ENCODE results near the gene SHROOM3.
A peak's percentile ranks its signal among the peaks of the same experiment; 100 is the strongest.

Gene SHROOM3

GRCh38 chr4:76762137-76763130 lies 327.4 kb downstream of the SHROOM3 start:
- Histone ChIP-seq H3K9me3 (ENCODE audit: control insufficient read depth, insufficient read depth, low read length) (no peaks in the 10 kb centered on the region), H3K36me3 (ENCODE audit: insufficient read depth, low read length) (peaks cover 16% of the 10 kb centered on the region), H3K9ac (ENCODE audit: low read depth, low read length) (no peak overlapping the region), H3K4me1 (ENCODE audit: insufficient read depth, low read length) (peaks cover 16% of the 10 kb centered on the region)

- Histone ChIP-seq H3K9ac (ENCODE audit: low read depth, low read length) (no peak overlapping the region), H3K4me1 (ENCODE audit: insufficient read depth, low read length) (peaks cover 9% of the 10 kb centered on the region), H3K9me3 (ENCODE audit: control insufficient read depth, insufficient read depth, low read length) (no peaks in the 10 kb centered on the region), H3K36me3 (ENCODE audit: insufficient read depth, low read length) (peaks cover 16% of the 10 kb centered on the region)
These were observed 329.2 kb downstream of the SHROOM3 start for GRCh38 chr4:76764251-76764650.

- H3K36me3 ChIP-seq (ENCODE audit: insufficient read depth, low read length), result peaks cover 11% of the 10 kb centered on the region; the same call in 1 of the 2 replicates
- peaks cover 12% of the 10 kb centered on the region for H3K4me1 ChIP-seq (ENCODE audit: insufficient read depth, low read length)
- H3K9ac ChIP-seq (ENCODE audit: low read depth, low read length), result no peak overlapping the region
- no peaks in the 10 kb centered on the region for H3K9me3 ChIP-seq (ENCODE audit: control insufficient read depth, insufficient read depth, low read length)
These were observed 330.6 kb downstream of the SHROOM3 start for GRCh38 chr4:76765473-76766183.

GRCh38 chr4:76767983-76768382 lies 333.0 kb downstream of the SHROOM3 start:
- Histone ChIP-seq H3K9ac (ENCODE audit: low read depth, low read length) (no peak overlapping the region), H3K9me3 (ENCODE audit: control insufficient read depth, insufficient read depth, low read length) (no peaks in the 10 kb centered on the region), H3K4me1 (ENCODE audit: insufficient read depth, low read length) (peaks cover 16% of the 10 kb centered on the region), H3K36me3 (ENCODE audit: insufficient read depth, low read length) (peaks cover 14% of the 10 kb centered on the region; the same call in 1 of the 2 replicates)

GRCh38 chr4:76772498-76773106 lies 337.6 kb downstream of the SHROOM3 start:
- H3K4me1 ChIP-seq (ENCODE audit: insufficient read depth, low read length), result peaks cover 7% of the 10 kb centered on the region; the same call in 1 of the 2 replicates
- peaks cover 10% of the 10 kb centered on the region; the same call in 1 of the 2 replicates for H3K36me3 ChIP-seq (ENCODE audit: insufficient read depth, low read length)
- H3K9ac ChIP-seq (ENCODE audit: low read depth, low read length), result no peak overlapping the region
- no peaks in the 10 kb centered on the region for H3K9me3 ChIP-seq (ENCODE audit: control insufficient read depth, insufficient read depth, low read length)

- H3K36me3 ChIP-seq (ENCODE audit: insufficient read depth, low read length), result peaks cover 10% of the 10 kb centered on the region
- H3K9me3 ChIP-seq (ENCODE audit: control insufficient read depth, insufficient read depth, low read length), result no peaks in the 10 kb centered on the region
- H3K4me1 ChIP-seq (ENCODE audit: insufficient read depth, low read length), result peaks cover 7% of the 10 kb centered on the region; the same call in 1 of the 2 replicates
- no peak overlapping the region for H3K9ac ChIP-seq (ENCODE audit: low read depth, low read length)
These were observed 338.7 kb downstream of the SHROOM3 start for GRCh38 chr4:76773766-76774165.

GRCh38 chr4:76779740-76780459 lies 344.9 kb downstream of the SHROOM3 start:
- H3K4me1 ChIP-seq (ENCODE audit: insufficient read depth, low read length), result peaks cover 23% of the 10 kb centered on the region
- H3K9ac ChIP-seq (ENCODE audit: low read depth, low read length), result no peak overlapping the region
- peaks cover 16% of the 10 kb centered on the region for H3K36me3 ChIP-seq (ENCODE audit: insufficient read depth, low read length)
- no peaks in the 10 kb centered on the region for H3K9me3 ChIP-seq (ENCODE audit: control insufficient read depth, insufficient read depth, low read length)

GRCh38 chr4:76780781-76781697 lies 346.0 kb downstream of the SHROOM3 start:
- Histone ChIP-seq H3K9me3 (ENCODE audit: control insufficient read depth, insufficient read depth, low read length) (no peaks in the 10 kb centered on the region), H3K36me3 (ENCODE audit: insufficient read depth, low read length) (peaks cover 16% of the 10 kb centered on the region), H3K9ac (ENCODE audit: low read depth, low read length) (no peak overlapping the region), H3K4me1 (ENCODE audit: insufficient read depth, low read length) (peaks cover 23% of the 10 kb centered on the region)

- peak overlapping the region; percentile 26; the same call in 1 of the 2 replicates for H3K9ac ChIP-seq (ENCODE audit: low read depth, low read length)
- H3K4me1 ChIP-seq (ENCODE audit: insufficient read depth, low read length), result peaks cover 23% of the 10 kb centered on the region
- H3K9me3 ChIP-seq (ENCODE audit: control insufficient read depth, insufficient read depth, low read length), result no peaks in the 10 kb centered on the region
- peaks cover 16% of the 10 kb centered on the region for H3K36me3 ChIP-seq (ENCODE audit: insufficient read depth, low read length)
These were observed 346.9 kb downstream of the SHROOM3 start for GRCh38 chr4:76781698-76782595.

- H3K9ac ChIP-seq (ENCODE audit: low read depth, low read length), result peak overlapping the region; percentile 26; the same call in 1 of the 2 replicates
- H3K9me3 ChIP-seq (ENCODE audit: control insufficient read depth, insufficient read depth, low read length), result no peaks in the 10 kb centered on the region
- peaks cover 16% of the 10 kb centered on the region for H3K36me3 ChIP-seq (ENCODE audit: insufficient read depth, low read length)
- peaks cover 23% of the 10 kb centered on the region for H3K4me1 ChIP-seq (ENCODE audit: insufficient read depth, low read length)
These were observed 347.8 kb downstream of the SHROOM3 start for GRCh38 chr4:76782837-76783236.

- peaks cover 23% of the 10 kb centered on the region for H3K4me1 ChIP-seq (ENCODE audit: insufficient read depth, low read length)
- H3K9ac ChIP-seq (ENCODE audit: low read depth, low read length), result no peak overlapping the region
- no peaks in the 10 kb centered on the region for H3K9me3 ChIP-seq (ENCODE audit: control insufficient read depth, insufficient read depth, low read length)
- H3K36me3 ChIP-seq (ENCODE audit: insufficient read depth, low read length), result peaks cover 16% of the 10 kb centered on the region
These were observed 348.8 kb downstream of the SHROOM3 start for GRCh38 chr4:76783836-76784235.

GRCh38 chr4:76784237-76784636 lies 349.2 kb downstream of the SHROOM3 start:
- no peak overlapping the region for H3K9ac ChIP-seq (ENCODE audit: low read depth, low read length)
- peaks cover 16% of the 10 kb centered on the region for H3K36me3 ChIP-seq (ENCODE audit: insufficient read depth, low read length)
- H3K4me1 ChIP-seq (ENCODE audit: insufficient read depth, low read length), result peaks cover 23% of the 10 kb centered on the region
- no peaks in the 10 kb centered on the region; the same call in 1 of the 2 replicates for H3K9me3 ChIP-seq (ENCODE audit: control insufficient read depth, insufficient read depth, low read length)

Measured in ES-I3 (cell line).